Embryonic facial prominence (tissue), 1 donor: Measurements from ENCODE around the gene NCAPG2.
"Not testable (repeated sequence)": the region's sequence is repeated elsewhere in the genome, so short reads cannot be mapped to it uniquely, and the experiment has no call there.

Experiments used
- DNase-seq: peaks from one replicate; pipeline ENCODE4 v3.0.0-alpha.2; 2016; ENCODE audit errors: extremely low spot score

The NCAPG2 gene

GRCh38 chr7:158626289-158626688 lies 78.3 kb downstream of the NCAPG2 start:
- not testable (repeated sequence) for DNase-seq

- no peak for DNase-seq
These were observed 81.4 kb downstream of the NCAPG2 start for GRCh38 chr7:158623241-158623640.

GRCh38 chr7:158620839-158621441 lies 83.7 kb downstream of the NCAPG2 start:
- DNase-seq = no peak

DNA sequence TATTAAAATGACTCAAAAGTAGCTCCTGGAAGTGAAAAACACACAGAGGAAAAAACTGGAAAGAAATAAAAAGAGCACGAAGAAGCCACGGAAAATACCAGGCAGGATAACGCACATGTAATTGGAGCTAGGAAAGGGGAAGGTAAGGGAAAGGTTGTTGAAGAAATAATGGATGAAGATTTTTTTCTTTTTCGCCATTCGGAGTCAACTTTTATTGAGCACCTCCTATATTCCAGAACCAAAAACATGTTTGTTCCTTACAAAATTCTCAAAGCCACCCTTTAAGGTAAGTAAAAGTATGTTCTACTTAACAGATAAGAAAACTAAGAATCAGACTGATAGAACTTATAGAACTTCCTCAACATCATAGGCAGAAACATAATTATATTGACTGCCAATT lies 84.2 kb downstream of the NCAPG2 start:
- DNase-seq = no peak

DNA sequence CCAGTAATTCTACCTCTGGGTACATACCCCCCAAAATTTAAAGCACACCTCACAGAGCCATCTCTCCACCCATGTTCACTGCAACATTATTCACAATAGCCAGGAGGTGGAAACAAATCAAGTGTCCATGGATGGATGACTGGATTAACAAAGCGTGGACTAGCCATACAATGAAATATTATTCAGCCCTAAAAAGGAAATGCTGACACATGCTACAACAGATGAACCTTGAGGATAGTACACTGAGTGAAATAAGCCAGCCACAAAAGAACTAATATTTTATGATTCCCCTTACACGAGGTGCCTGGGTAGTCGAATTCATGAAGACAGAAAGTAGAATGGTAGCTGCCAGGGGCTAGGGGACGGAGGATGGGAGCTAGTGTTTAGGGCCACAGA lies 85.9 kb downstream of the NCAPG2 start:
- DNase-seq = no peak

- DNase-seq = no peak
These were observed 86.9 kb downstream of the NCAPG2 start for GRCh38 chr7:158617737-158618128.

- no peak for DNase-seq
These were observed 88.6 kb downstream of the NCAPG2 start for GRCh38 chr7:158616050-158616449.

DNA sequence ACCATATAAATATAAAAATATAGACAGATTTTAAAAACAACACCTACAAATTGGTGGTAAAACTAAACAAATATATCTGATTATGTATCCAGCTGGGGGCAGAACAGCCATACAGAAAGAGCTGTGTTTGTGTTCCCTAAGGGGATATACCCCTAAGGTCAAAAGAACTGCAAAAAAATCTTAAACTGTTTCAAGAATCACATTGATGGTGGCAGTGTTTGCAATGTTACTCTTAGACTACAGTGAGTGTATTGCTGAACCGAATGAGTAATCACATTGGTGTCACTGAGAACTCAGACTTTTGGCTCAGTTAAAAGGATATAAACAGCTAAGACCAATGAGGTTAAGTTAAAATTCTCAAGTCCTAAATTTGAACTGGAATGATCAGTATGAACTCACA lies 89.9 kb downstream of the NCAPG2 start:
- no peak for DNase-seq

DNA sequence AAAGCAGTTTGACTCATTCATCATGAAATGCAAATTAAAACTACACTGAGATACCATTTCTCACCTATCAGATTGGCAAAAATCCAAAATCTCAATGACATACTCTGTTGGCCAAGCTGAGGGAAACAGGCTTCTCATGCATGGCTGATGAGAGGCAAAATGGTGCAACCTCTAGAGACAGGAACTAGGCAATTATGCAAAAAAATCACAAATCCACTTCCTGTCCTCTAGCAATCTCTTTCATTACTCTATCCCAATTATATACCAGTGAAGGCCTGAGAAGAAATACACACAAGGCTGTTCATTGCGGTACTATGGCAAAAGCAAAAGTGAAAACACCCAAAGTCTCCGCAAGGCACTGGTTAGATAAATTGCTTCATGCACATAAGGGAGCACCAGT lies 91.1 kb downstream of the NCAPG2 start:
- no peak for DNase-seq

- DNase-seq = no peak
These were observed 92.1 kb downstream of the NCAPG2 start for GRCh38 chr7:158612546-158612945.

DNA sequence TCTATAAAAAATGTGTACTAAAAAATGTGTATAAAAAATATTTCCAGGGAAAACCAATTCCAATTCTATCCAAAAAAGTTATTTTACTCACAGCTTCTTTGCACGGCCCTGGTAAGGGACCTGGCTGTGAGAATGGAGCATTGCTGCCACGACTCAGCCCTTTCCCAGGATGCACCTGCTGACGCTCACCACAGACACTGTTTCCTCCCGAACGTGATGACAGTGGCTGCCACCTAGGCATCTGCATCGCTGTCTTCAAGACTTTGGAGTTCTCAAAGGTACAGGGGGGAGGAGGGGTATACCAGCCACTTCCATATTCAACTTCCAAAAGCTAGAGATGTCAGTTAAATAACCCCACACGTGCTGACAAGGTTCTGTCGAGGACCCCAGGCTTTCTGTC lies 93.1 kb downstream of the NCAPG2 start:
- no peak for DNase-seq

GRCh38 chr7:158609313-158609974 lies 95.2 kb downstream of the NCAPG2 start:
- no peak for DNase-seq

DNA sequence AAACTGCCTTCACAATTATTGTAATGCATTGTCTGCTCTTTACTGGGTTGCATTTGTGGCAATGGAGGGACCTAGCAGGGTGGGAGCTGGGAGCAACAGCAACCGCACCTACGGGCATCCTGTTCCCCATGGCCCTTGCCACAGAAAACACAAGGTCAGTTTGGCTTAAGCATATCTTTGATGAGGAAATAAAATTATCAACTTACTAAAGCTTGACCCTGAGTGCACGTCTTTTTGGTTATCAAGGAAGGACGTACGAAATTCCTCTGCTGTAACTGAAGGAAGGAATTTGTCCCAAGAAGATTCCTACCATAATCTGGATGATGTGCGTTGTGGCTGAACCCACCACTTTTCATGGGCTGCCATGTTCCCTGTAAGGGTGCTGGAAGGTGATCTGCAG lies 97.0 kb downstream of the NCAPG2 start:
- DNase-seq = no peak

GRCh38 chr7:158606671-158607424 lies 97.8 kb downstream of the NCAPG2 start:
- DNase-seq = no peak

DNA sequence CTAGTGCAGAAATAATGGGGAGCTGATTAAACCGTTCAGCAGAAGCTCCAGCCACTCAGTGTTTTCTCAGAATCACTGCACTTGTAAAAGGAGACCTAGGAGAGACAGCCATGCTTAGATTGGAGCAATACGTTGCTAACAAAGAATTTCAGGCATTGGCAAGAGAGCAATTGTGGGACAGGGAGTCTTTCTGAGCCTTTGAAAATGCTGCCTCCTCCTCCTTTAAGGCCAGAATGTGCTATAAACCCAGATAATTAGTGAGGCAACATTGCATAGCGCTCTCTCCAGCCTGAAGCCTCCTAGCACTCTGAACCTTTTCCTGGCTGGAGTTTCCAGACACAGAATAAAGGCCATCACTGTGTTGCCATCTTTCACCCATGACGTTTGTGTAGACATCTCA lies 98.5 kb downstream of the NCAPG2 start:
- no peak for DNase-seq

DNA sequence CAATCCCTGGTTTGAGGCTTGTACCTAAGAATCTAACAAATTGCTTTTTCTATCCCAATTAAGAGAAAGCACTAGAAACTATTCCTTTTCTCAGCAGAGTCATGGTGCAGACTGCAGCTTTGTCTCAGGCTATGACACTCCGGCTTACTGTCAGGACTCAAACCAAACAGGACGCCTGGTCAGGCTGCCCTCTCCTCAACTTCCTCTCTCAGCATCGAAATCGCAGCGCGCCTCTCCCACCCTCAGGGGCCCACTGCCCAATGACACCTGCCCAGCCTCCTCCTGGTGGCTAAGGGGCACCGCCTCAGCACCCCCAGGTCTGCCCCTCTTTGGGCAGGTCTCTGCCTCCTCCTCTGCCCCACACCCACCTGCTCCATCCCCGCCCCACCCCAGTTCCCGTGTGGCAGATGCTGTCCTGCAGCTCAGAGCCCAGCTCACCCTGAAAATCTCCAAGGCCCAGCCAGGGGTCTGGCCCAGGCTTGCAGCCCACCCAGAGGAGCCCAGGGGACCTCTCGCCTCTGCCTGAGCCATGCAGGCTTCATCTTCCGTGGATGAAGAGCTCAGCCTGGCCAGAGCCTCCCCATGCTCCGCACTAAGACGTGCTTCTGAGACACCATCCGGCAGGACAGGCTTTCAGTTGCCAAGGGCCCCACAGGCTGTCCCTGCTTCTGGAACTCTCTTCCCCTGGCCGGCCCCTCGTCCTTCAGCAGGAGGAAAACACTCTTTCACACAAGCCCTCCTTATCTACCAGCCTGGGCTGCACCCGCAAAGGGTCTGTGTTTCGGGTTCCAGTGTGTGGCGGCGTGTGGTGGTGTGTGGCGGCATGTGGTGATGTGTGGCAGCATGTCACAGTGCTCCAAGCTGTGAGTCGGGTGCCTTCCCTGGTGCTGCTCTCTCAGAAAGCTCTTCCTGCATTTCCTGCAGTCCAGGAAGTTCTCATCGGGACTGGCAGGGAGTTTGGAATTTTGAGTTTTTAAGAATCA lies 100.5 kb downstream of the NCAPG2 start:
- DNase-seq = no peak

GRCh38 chr7:158602905-158603772 lies 101.5 kb downstream of the NCAPG2 start:
- no peak for DNase-seq

GRCh38 chr7:158602041-158602440 lies 102.6 kb downstream of the NCAPG2 start:
- no peak for DNase-seq

DNA sequence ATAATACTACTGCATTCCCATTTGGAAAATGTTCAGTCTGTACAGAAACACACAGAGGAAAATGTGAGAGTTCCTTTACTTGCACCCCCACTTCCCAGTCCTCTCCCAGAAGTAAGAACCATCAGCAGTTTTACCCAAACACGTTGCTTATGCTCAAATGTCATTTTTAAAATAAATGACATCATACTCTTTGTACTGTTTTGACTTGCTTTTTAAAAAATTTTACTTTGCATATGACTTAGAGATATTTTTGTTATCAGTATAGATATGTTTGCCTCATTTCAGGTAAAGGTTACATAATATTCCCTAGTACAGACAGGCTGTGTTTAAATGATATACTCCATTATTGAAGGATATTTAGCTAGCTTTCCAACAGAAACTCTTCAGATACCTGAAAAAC lies 103.5 kb downstream of the NCAPG2 start:
- no peak for DNase-seq

- DNase-seq = no peak
These were observed 107.9 kb downstream of the NCAPG2 start for GRCh38 chr7:158596745-158597144.

DNA sequence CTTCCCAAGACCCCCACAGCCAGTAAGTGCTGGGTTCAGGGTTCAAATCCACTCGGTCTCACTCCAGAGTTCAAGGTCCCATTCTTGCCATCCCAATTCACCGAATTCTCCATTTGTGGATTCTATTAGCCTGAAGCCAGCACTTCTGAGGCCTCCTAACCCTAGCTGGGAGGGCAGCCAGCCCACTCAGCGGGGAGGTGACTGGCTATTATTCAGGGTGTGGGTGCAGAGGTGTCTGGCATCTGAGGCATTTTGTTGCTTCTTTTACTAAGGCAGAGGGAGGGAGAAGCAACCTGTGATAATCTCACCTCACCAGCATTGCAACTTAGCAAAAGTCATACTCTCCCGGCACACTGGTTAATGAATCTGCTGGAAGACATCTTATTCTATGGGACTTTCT lies 108.3 kb downstream of the NCAPG2 start:
- DNase-seq = no peak
